H1 (cell line): ENCODE data around the gene MICU1. TPM values are rescaled to one million over a fixed set of nuclear protein-coding genes. Genes with fewer than 3 reads are reported as not detected.

ENCODE experiments used
- CTCF ChIA-PET: fragments of 300-600 bp; sonication (Branson Sonifier 250); formaldehyde crosslinking; loops from one replicate; lab custom pipeline; 2021; ENCODE audit not compliant: partially characterized antibody; lab: Charles Lee
- POLR2A ChIA-PET: fragments of 300-600 bp; sonication (Branson Sonifier 250); formaldehyde crosslinking; loops from one replicate; lab custom pipeline; 2021; ENCODE audit warnings: inconsistent platforms; ENCODE audit not compliant: partially characterized antibody; lab: Charles Lee
- DNase-seq, 2 experiments: peaks; one replicate each; pipeline versions ENCODE4 v3.0.0 to v3.0.0-alpha.2; 2010 to 2022; ENCODE audit warnings: low spot score in 2 of 2, low read depth in 1 of 2, mixed read lengths in 1 of 2
- FAIRE-seq: peaks from 2 replicates; lab custom pipeline; 2011; peaks lifted over from hg19 to GRCh38; lab: Jason Lieb, UNC
- H2AFZ ChIP-seq: 2 replicates; pipeline ENCODE4 v1.8.1; 2012; ENCODE audit warnings: low read length, inconsistent platforms
- H2AK5ac ChIP-seq: 2 replicates; pipeline ENCODE4 v1.6.1; 2013; ENCODE audit warnings: low read depth, low read length
- H2BK120ac ChIP-seq: replicated peaks from 2 replicates; pipeline ENCODE3; 2013; ENCODE audit warnings: low read depth, low read length, inconsistent platforms
- H2BK12ac ChIP-seq: 2 replicates; pipeline ENCODE4 v1.6.1; 2013; ENCODE audit warnings: low read depth, low read length
- H2BK15ac ChIP-seq: 2 replicates; pipeline ENCODE4 v1.6.1; 2013; ENCODE audit warnings: low read length
- H2BK20ac ChIP-seq: 2 replicates; pipeline ENCODE4 v1.6.1; 2013; ENCODE audit warnings: low read length
- H2BK5ac ChIP-seq: 2 replicates; pipeline ENCODE4 v1.6.1; 2013; ENCODE audit warnings: low read depth, low read length
- H3K14ac ChIP-seq: 2 replicates; pipeline ENCODE4 v1.6.1; 2013; ENCODE audit warnings: inconsistent platforms; ENCODE audit not compliant: insufficient read length
- H3K18ac ChIP-seq: 2 replicates; pipeline ENCODE4 v1.6.1; 2013; ENCODE audit warnings: low read length; ENCODE audit errors: extremely low read depth
- H3K23ac ChIP-seq: 2 replicates; pipeline ENCODE4 v1.6.1; 2013; ENCODE audit warnings: inconsistent platforms; ENCODE audit not compliant: insufficient read length
- H3K23me2 ChIP-seq: 2 replicates; pipeline ENCODE4 v1.6.1; 2013; ENCODE audit warnings: low read depth, low read length
- H3K27ac ChIP-seq: 2 replicates; pipeline ENCODE4 v1.6.1; 2011; ENCODE audit warnings: low read depth, low read length, inconsistent platforms
- H3K27me3 ChIP-seq, 4 experiments: replicated peaks in 1 of 4; 1 replicate in 1 of 4; 2 replicates in 3 of 4; pipeline versions ENCODE4 v1.6.1 to v1.8.1; 2011 to 2013; ENCODE audit warnings: low read length in 3 of 4, mild to moderate bottlenecking in 3 of 4, inconsistent platforms in 2 of 4, mixed read lengths in 2 of 4, moderate library complexity in 1 of 4; ENCODE audit not compliant: control insufficient read depth in 3 of 4, insufficient read depth in 3 of 4; ENCODE audit errors: extremely low read depth in 1 of 4
- H3K36me3 ChIP-seq, 4 experiments: 2 replicates each; pipeline versions ENCODE4 v1.6.1 to v1.8.1; 2011 to 2013; ENCODE audit warnings: mild to moderate bottlenecking in 4 of 4, low read length in 3 of 4, moderate library complexity in 2 of 4, control low read depth in 1 of 4, inconsistent platforms in 1 of 4; ENCODE audit not compliant: insufficient read depth in 4 of 4, control insufficient read depth in 2 of 4
- H3K4ac ChIP-seq: replicated peaks from 2 replicates; pipeline ENCODE3; 2013; ENCODE audit warnings: low read length, low read depth, mixed read lengths, inconsistent platforms; ENCODE audit not compliant: insufficient read length
- H3K4me1 ChIP-seq, 4 experiments: replicated peaks in 1 of 4; 1 replicate in 1 of 4; 2 replicates in 3 of 4; pipeline versions ENCODE4 v1.6.1 to v1.8.1; 2011 to 2013; ENCODE audit warnings: low read length in 3 of 4, inconsistent platforms in 2 of 4, mixed read lengths in 1 of 4; ENCODE audit not compliant: insufficient read depth in 4 of 4, control insufficient read depth in 3 of 4
- H3K4me2 ChIP-seq, 2 experiments: 2 replicates each; pipeline versions ENCODE4 v1.6.1 to v1.8.1; 2011 to 2013; ENCODE audit warnings: low read depth in 2 of 2, low read length in 2 of 2, control low read depth in 1 of 2, inconsistent platforms in 1 of 2, mild to moderate bottlenecking in 1 of 2; ENCODE audit not compliant: insufficient read depth in 1 of 2
- H3K4me3 ChIP-seq, 4 experiments: fragments of 200-600, 300-600 bp in 1 of 4; sonication (generic), shearing (Covaris generic), sonication (Bioruptor Twin) in 1 of 4; 2 replicates each; pipeline versions ENCODE4 v1.5.1 to v1.8.1; 2011 to 2016; ENCODE audit warnings: low read length in 4 of 4, low read depth in 3 of 4, control low read depth in 2 of 4, inconsistent platforms in 2 of 4, mild to moderate bottlenecking in 2 of 4, mixed read lengths in 1 of 4, moderate library complexity in 1 of 4; ENCODE audit not compliant: insufficient read depth in 2 of 4; ENCODE audit errors: extremely low read depth in 1 of 4
- H3K56ac ChIP-seq: replicated peaks from 2 replicates; pipeline ENCODE3; 2013; ENCODE audit warnings: low read depth, mild to moderate bottlenecking, mixed read lengths, low read length, inconsistent platforms; ENCODE audit not compliant: insufficient read length
- H3K79me1 ChIP-seq: 2 replicates; pipeline ENCODE4 v1.6.1; 2013; ENCODE audit warnings: low read depth, low read length, control low read depth
- H3K79me2 ChIP-seq, 2 experiments: 2 replicates each; pipeline versions ENCODE4 v1.6.1 to v1.8.1; 2012 to 2013; ENCODE audit warnings: low read length in 2 of 2, mild to moderate bottlenecking in 2 of 2, inconsistent platforms in 1 of 2; ENCODE audit not compliant: insufficient read depth in 2 of 2, control insufficient read depth in 1 of 2
- H3K9ac ChIP-seq, 4 experiments: replicated peaks in 1 of 4; 1 replicate in 1 of 4; 2 replicates in 3 of 4; pipeline versions ENCODE4 v1.6.1 to v1.8.1; 2011 to 2013; ENCODE audit warnings: low read depth in 3 of 4, low read length in 3 of 4, control low read depth in 2 of 4, mild to moderate bottlenecking in 2 of 4, moderate library complexity in 2 of 4, inconsistent platforms in 1 of 4; ENCODE audit errors: extremely low read depth in 1 of 4
- H3K9me3 ChIP-seq, 2 experiments: 2 replicates each; pipeline versions ENCODE4 v1.6.1 to v1.8.1; 2012 to 2013; ENCODE audit warnings: mild to moderate bottlenecking in 2 of 2, moderate library complexity in 2 of 2, control low read depth in 1 of 2, inconsistent platforms in 1 of 2, low read depth in 1 of 2, low read length in 1 of 2, mixed read lengths in 1 of 2; ENCODE audit not compliant: insufficient read depth in 2 of 2
- H4K20me1 ChIP-seq, 2 experiments: replicated peaks in 1 of 2; 2 replicates each; pipeline versions ENCODE3 to v1.8.1; 2011 to 2013; ENCODE audit warnings: inconsistent platforms in 2 of 2, low read length in 2 of 2, mild to moderate bottlenecking in 1 of 2; ENCODE audit not compliant: insufficient read depth in 2 of 2, control insufficient read depth in 1 of 2
- H4K5ac ChIP-seq: 2 replicates; pipeline ENCODE4 v1.6.1; 2013; ENCODE audit warnings: low read length, low read depth, mixed read lengths, inconsistent platforms; ENCODE audit not compliant: insufficient read length
- H4K8ac ChIP-seq: 2 replicates; pipeline ENCODE4 v1.8.0; 2013; ENCODE audit warnings: mild to moderate bottlenecking, moderate library complexity, low read length, inconsistent platforms; ENCODE audit not compliant: insufficient read depth; ENCODE audit errors: extremely low read depth
- H4K91ac ChIP-seq: replicated peaks from 2 replicates; pipeline ENCODE3; 2013; ENCODE audit warnings: low read length, mixed read lengths, inconsistent platforms; ENCODE audit not compliant: insufficient read length
- HDAC6 ChIP-seq: IDR thresholded peaks from one replicate; pipeline ENCODE4 v1.7.1; 2012; ENCODE audit warnings: low read depth, mild to moderate bottlenecking, inconsistent platforms, low read length, moderate library complexity
- JUND ChIP-seq: IDR thresholded peaks from 2 replicates; pipeline ENCODE4 v1.6.1; 2011; ENCODE audit warnings: mild to moderate bottlenecking, improper control_type of control experiment, low read length
- PHF8 ChIP-seq: fragments of 200-600 bp; sonication (generic); conservative IDR thresholded peaks from 2 replicates; pipeline ENCODE4 v1.7.1; 2012; ENCODE audit warnings: low read depth, mild to moderate bottlenecking, inconsistent platforms, low read length, moderate library complexity
- POLR2AphosphoS5 ChIP-seq: IDR thresholded peaks from 2 replicates; pipeline ENCODE4 v1.6.1; 2011; ENCODE audit warnings: low read depth, low read length
- POU5F1 ChIP-seq: IDR thresholded peaks from 2 replicates; pipeline ENCODE4 v1.6.1; 2011; ENCODE audit warnings: low read depth, mild to moderate bottlenecking, low read length, moderate library complexity
- RFX5 ChIP-seq: IDR thresholded peaks from 2 replicates; pipeline ENCODE4 v1.6.1; 2011; ENCODE audit warnings: low read depth, low read length, improper control_type of control experiment, borderline replicate concordance
- RNF2 ChIP-seq: fragments of 200-900, 300-1000 bp; sonication (generic); IDR thresholded peaks from 2 replicates; pipeline ENCODE4 v1.7.1; 2016; ENCODE audit warnings: borderline replicate concordance, low read depth, mild to moderate bottlenecking, antibody characterized with exemption, low read length; ENCODE audit not compliant: poor library complexity, severe bottlenecking; ENCODE audit errors: missing control alignments
- SAP30 ChIP-seq: fragments of 300-600 bp; sonication (generic); IDR thresholded peaks from 2 replicates; pipeline ENCODE4 v1.7.1; 2012; ENCODE audit warnings: low read length, moderate library complexity, mild to moderate bottlenecking, inconsistent platforms; ENCODE audit not compliant: insufficient read depth, insufficient replicate concordance
- SIN3A ChIP-seq, 2 experiments: IDR thresholded peaks in 1 of 2; conservative IDR thresholded peaks in 1 of 2; 2 replicates each; pipeline ENCODE4 v1.6.1; 2011 to 2012; ENCODE audit warnings: low read length in 2 of 2, improper control_type of control experiment in 1 of 2, low read depth in 1 of 2, mild to moderate bottlenecking in 1 of 2
- SIX5 ChIP-seq: IDR thresholded peaks from 2 replicates; pipeline ENCODE4 v1.6.1; 2011; ENCODE audit warnings: mild to moderate bottlenecking, low read depth, low read length
- TAF7 ChIP-seq: optimal IDR thresholded peaks from 2 replicates; pipeline ENCODE3; 2011; ENCODE audit warnings: low read depth, mild to moderate bottlenecking, inconsistent platforms, low read length, moderate library complexity, borderline replicate concordance
- TCF12 ChIP-seq: IDR thresholded peaks from 2 replicates; pipeline ENCODE4 v1.6.1; 2011; ENCODE audit warnings: low read depth, mild to moderate bottlenecking, low read length
- WGBS, 2 experiments: shearing (Covaris generic) in 1 of 2; methylation state at CpG; one replicate each; pipeline versions ENCODE4 v1.1.6 to v1.1.7; 2013 to 2015; ENCODE audit warnings: low lambda C conversion rate in 2 of 2, mixed read lengths in 2 of 2, inconsistent platforms in 1 of 2, low coverage in 1 of 2, missing lambda C conversion rate in 1 of 2; ENCODE audit not compliant: insufficient replicate concordance in 2 of 2, insufficient coverage in 1 of 2, insufficient read length in 1 of 2; ENCODE audit errors: extremely low coverage in 1 of 2, missing lambda C conversion rate in 1 of 2; 5-methylcytosine and 5-hydroxymethylcytosine counted together
- polyA plus RNA-seq, 7 experiments: library from polyadenylated mRNA; depleted of rRNA in 3 of 7; stranded (reverse) in 5 of 7; unstranded in 2 of 7; fragments of >200 nt in 5 of 7; fragments of 200-250 nt in 2 of 7; gene quantifications; 1 replicate in 5 of 7; 2 replicates in 1 of 7; 4 replicates in 1 of 7; pipeline versions ENCODE4 v1.2.1 to v1.2.3, GENCODE V29; 2011 to 2013; ENCODE audit warnings: missing spikeins in 2 of 7, mixed read lengths in 2 of 7
- total RNA-seq: library from RNA; stranded (reverse); fragmentation: NEBNext Ultra II Directional; extraction: Animal tissue kit (Norgen Biotek cat#: 25700); gene quantifications from 2 replicates; pipeline ENCODE4 v1.2.1, GENCODE V29; 2021
- TF ChIP-seq, protein P1 (sequence below): IDR thresholded peaks from 2 replicates; pipeline ENCODE4 v1.6.1; 2012; ENCODE audit warnings: inconsistent platforms

Gene MICU1
- total and polyA plus RNA-seq, 2 of the 8 experiments (the other 6 are each of a cell fraction or from before 2014, with no cell fraction given), result 18.0 to 36.7 TPM

DNA sequence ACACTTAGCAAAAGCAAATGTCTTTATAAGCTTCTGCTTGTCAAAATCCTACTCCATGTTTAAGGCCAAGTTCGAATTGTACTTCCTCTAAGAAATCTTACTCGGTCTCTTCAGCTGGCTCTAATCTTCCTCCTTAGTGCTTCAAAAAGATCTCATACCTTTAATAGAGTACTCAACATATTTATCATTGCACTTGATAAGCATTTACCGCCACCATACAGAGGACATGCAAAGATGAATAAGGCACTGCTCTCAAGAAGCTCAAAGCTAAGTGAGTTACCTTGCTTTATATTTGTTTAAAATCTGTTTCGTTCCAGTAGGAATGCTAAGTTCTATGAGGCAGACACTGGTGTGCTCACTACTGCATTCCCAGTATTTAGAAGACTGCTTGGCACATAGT lies 209.2 kb downstream of the MICU1 start:
- Histone ChIP-seq H3K4me2 (no peak overlapping the region), H2AFZ (no peak overlapping the region), H4K8ac (no peak overlapping the region), H3K9ac (no peak overlapping the region), H2BK20ac (no peak overlapping the region), H4K5ac (no peak overlapping the region), H3K79me1 (no peaks in the 10 kb centered on the region), H3K4ac (no peak overlapping the region), H2BK15ac (no peak overlapping the region), H3K18ac (no peak overlapping the region), H3K23ac (no peak overlapping the region), H3K4me1 (peaks cover 0 to 6% (median 1%) of the 10 kb centered on the region in 4 experiments; a peak in 2 of 7 replicates), H3K27ac (no peak overlapping the region), H3K9me3 (peaks cover 4 to 8% of the 10 kb centered on the region in 2 experiments; a peak in 3 of 4 replicates), H3K23me2 (no peaks in the 10 kb centered on the region), H2AK5ac (no peak overlapping the region), H3K36me3 (peaks cover 0 to 4% (median 0%) of the 10 kb centered on the region in 4 experiments; a peak in 2 of 8 replicates), H3K4me3 (no peak overlapping the region), H3K14ac (no peak overlapping the region), H3K56ac (no peak overlapping the region), H2BK120ac (no peak overlapping the region), H2BK5ac (no peak overlapping the region), H2BK12ac (no peak overlapping the region), H4K91ac (no peak overlapping the region), H4K20me1 (no peaks in the 10 kb centered on the region), H3K79me2 (no peaks in the 10 kb centered on the region), H3K27me3 (no peaks in the 10 kb centered on the region)
- CTCF ChIA-PET, result interaction anchor here (0.7 to 1.4 kb wide), 3 partner anchors 10 to 680 kb away, joined by 3 to 4 read pairs (median 4); partner anchors contain the start of gene P4HA1
- FAIRE-seq (no peak), DNase-seq (no peak)
- POLR2A ChIA-PET, result no interaction called here
- 93% methylated on average over 4 of the region's 4 CpGs; no CpG with 5 or more reads in 1 of the 2 experiments for WGBS, 2 experiments
- TF ChIP-seq RFX5, result no peak
- TF ChIP-seq SIN3A (conservative IDR thresholded peaks at IDR 0.05 in 1 of 2, IDR thresholded peaks at IDR 0.05 in 1 of 2; ENCODE audit: low read depth in 1 of 2, low read length in 2 of 2), result no peak
- TF ChIP-seq TCF12, result no peak
- no peak for TF ChIP-seq PHF8
- no peak for TF ChIP-seq SIX5
- no peak for TF ChIP-seq RNF2
- no peak for TF ChIP-seq SAP30
- TF ChIP-seq HDAC6, result no peak
- no peak for TF ChIP-seq JUND
- TF ChIP-seq POLR2AphosphoS5, result no peak
- no peak for TF ChIP-seq POU5F1
- TF ChIP-seq, protein P1, sequence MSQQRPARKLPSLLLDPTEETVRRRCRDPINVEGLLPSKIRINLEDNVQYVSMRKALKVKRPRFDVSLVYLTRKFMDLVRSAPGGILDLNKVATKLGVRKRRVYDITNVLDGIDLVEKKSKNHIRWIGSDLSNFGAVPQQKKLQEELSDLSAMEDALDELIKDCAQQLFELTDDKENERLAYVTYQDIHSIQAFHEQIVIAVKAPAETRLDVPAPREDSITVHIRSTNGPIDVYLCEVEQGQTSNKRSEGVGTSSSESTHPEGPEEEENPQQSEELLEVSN, result no peak
- TF ChIP-seq TAF7, result no peak
